CD4-positive, alpha-beta T cell treated with Interleukin-10 for 1 hour (primary cell): ENCODE measurements around the gene RNF212.

Experiments used
- DNase-seq: peaks from one replicate; pipeline ENCODE4 v3.0.0-alpha.2; 2020

The RNF212 gene

GRCh38 chr4:1112821-1113182 is 562 bp downstream of the RNF212 start:
- no peak for DNase-seq

- DNase-seq, result no peak
These were observed 1.1 kb downstream of the RNF212 start for GRCh38 chr4:1112174-1112820.

GRCh38 chr4:1111259-1111809 is 2.0 kb downstream of the RNF212 start:
- no peak for DNase-seq

- no peak for DNase-seq
These were observed 3.4 kb downstream of the RNF212 start for GRCh38 chr4:1109898-1110506.

- DNase-seq, result no peak
These were observed 4.0 kb downstream of the RNF212 start for GRCh38 chr4:1109333-1109732.

- DNase-seq, result no peak
These were observed 7.7 kb downstream of the RNF212 start for GRCh38 chr4:1105662-1106061.

GRCh38 chr4:1105067-1105466 is 8.3 kb downstream of the RNF212 start:
- no peak for DNase-seq

- no peak for DNase-seq
These were observed 8.7 kb downstream of the RNF212 start for GRCh38 chr4:1104647-1105046.

GRCh38 chr4:1099684-1100335 is 13.6 kb downstream of the RNF212 start:
- no peak for DNase-seq

GRCh38 chr4:1099270-1099669 is 14.1 kb downstream of the RNF212 start:
- DNase-seq, result no peak

GRCh38 chr4:1098311-1098925 is 14.9 kb downstream of the RNF212 start:
- DNase-seq, result no peak

GRCh38 chr4:1097553-1097952 is 15.8 kb downstream of the RNF212 start:
- no peak for DNase-seq

- DNase-seq, result no peak
These were observed 16.5 kb downstream of the RNF212 start for GRCh38 chr4:1096841-1097240.

GRCh38 chr4:1094336-1094690 is 19.1 kb downstream of the RNF212 start:
- DNase-seq, result no peak

- no peak for DNase-seq
These were observed 19.7 kb downstream of the RNF212 start for GRCh38 chr4:1093391-1094335.

- no peak for DNase-seq
These were observed 20.4 kb downstream of the RNF212 start for GRCh38 chr4:1092983-1093361.

- no peak for DNase-seq
These were observed 21.1 kb downstream of the RNF212 start for GRCh38 chr4:1092026-1092982.

GRCh38 chr4:1091561-1091995 is 21.8 kb downstream of the RNF212 start:
- no peak for DNase-seq

- no peak for DNase-seq
These were observed 22.6 kb downstream of the RNF212 start for GRCh38 chr4:1090465-1091440.

GRCh38 chr4:1090036-1090435 is 23.3 kb downstream of the RNF212 start:
- no peak for DNase-seq
